Measurements from ENCODE around the gene STPG3. TPM values are rescaled to one million over a fixed set of nuclear protein-coding genes. Genes with fewer than 3 reads are reported as not detected.
A peak's percentile ranks its signal among the peaks of the same experiment; 100 is the strongest.

Gene STPG3
- total RNA-seq, 2 donors from 2014 or later: not detected

DNA sequence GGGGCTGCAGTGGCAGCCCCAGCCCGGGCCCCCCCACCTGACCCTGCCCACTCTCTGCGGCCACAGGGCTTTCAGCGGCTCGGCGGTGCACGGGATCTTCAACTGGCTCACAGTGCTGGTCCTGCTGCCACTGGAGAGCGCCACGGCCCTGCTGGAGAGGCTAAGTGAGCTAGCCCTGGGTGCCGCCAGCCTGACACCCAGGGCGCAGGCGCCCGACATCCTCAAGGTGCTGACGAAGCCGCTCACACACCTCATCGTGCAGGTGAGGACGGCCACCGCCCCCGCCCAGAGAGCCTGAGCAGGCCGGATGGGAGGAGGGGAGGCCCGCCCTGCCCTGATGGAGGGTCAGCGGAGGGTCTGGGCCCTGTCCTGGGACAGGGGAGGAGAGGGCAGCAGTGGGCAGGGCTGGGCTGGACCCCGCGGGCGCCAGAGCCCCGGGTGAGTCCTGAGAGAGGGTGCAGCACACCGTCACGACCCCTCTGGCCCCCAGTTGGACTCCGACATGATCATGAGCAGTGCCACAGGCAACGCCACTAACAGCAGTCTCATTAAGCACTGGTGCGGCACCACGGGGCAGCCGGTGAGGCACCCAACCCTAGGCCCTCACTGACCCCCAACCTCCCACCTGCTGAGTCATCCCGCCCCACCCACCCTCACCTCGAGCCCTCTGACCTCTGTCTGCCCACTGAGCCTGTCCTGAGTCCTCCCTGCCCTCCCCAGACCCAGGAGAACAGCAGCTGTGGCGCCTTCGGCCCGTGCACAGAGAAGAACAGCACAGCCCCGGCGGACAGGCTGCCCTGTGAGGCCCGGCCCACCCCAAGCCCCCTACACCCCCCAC lies 17.7 kb upstream of the STPG3 start:
- peaks cover 29% of the 10 kb centered on the region for H3K4me1 ChIP-seq
- H3K27me3 ChIP-seq: peaks cover 44% of the 10 kb centered on the region
- H3K9ac ChIP-seq (ENCODE audit: low read depth in 2 of 2, low read length in 2 of 2): no peak overlapping the region
- intact Hi-C loops (cut with DNase I): no loop called here
- TF ChIP-seq, protein P1, sequence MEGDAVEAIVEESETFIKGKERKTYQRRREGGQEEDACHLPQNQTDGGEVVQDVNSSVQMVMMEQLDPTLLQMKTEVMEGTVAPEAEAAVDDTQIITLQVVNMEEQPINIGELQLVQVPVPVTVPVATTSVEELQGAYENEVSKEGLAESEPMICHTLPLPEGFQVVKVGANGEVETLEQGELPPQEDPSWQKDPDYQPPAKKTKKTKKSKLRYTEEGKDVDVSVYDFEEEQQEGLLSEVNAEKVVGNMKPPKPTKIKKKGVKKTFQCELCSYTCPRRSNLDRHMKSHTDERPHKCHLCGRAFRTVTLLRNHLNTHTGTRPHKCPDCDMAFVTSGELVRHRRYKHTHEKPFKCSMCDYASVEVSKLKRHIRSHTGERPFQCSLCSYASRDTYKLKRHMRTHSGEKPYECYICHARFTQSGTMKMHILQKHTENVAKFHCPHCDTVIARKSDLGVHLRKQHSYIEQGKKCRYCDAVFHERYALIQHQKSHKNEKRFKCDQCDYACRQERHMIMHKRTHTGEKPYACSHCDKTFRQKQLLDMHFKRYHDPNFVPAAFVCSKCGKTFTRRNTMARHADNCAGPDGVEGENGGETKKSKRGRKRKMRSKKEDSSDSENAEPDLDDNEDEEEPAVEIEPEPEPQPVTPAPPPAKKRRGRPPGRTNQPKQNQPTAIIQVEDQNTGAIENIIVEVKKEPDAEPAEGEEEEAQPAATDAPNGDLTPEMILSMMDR (IDR thresholded peaks at IDR 0.05): no peak
- H3K36me3 ChIP-seq: no peaks in the 10 kb centered on the region
- H3K4me3 ChIP-seq: no peak overlapping the region
- no peak for DNase-seq
- no peak overlapping the region for H3K27ac ChIP-seq
- H3K9me3 ChIP-seq: no peaks in the 10 kb centered on the region

DNA sequence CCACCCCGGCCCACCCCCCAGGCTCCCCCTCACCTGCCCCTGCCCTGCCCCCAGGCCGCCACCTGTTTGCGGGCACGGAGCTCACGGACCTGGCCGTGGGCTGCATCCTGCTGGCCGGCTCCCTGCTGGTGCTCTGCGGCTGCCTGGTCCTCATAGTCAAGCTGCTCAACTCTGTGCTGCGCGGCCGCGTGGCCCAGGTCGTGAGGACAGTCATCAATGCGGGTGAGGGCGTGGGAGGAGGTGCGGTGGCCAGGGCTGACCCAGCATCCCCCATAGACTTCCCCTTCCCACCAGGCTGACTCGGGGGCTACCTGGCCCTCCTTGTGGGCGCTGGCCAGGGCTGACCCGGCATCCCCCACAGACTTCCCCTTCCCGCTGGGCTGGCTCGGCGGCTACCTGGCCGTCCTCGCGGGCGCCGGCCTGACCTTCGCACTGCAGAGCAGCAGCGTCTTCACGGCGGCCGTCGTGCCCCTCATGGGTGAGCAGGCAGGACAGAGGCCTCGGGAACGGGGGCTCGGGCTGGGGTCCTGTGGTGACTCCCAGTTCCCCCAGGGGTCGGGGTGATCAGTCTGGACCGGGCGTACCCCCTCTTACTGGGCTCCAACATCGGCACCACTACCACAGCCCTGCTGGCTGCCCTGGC lies 16.9 kb upstream of the STPG3 start:
- H3K36me3 ChIP-seq: no peaks in the 10 kb centered on the region
- H3K9me3 ChIP-seq: no peaks in the 10 kb centered on the region
- H3K9ac ChIP-seq (ENCODE audit: low read depth in 2 of 2, low read length in 2 of 2): no peak overlapping the region
- no peak for DNase-seq
- H3K4me1 ChIP-seq: peaks cover 27% of the 10 kb centered on the region
- intact Hi-C loops (cut with DNase I): no loop called here
- H3K27me3 ChIP-seq: peaks cover 35% of the 10 kb centered on the region
- no peak overlapping the region for H3K4me3 ChIP-seq
- no peak overlapping the region for H3K27ac ChIP-seq
- TF ChIP-seq, protein P1 (IDR thresholded peaks at IDR 0.05): no peak

DNA sequence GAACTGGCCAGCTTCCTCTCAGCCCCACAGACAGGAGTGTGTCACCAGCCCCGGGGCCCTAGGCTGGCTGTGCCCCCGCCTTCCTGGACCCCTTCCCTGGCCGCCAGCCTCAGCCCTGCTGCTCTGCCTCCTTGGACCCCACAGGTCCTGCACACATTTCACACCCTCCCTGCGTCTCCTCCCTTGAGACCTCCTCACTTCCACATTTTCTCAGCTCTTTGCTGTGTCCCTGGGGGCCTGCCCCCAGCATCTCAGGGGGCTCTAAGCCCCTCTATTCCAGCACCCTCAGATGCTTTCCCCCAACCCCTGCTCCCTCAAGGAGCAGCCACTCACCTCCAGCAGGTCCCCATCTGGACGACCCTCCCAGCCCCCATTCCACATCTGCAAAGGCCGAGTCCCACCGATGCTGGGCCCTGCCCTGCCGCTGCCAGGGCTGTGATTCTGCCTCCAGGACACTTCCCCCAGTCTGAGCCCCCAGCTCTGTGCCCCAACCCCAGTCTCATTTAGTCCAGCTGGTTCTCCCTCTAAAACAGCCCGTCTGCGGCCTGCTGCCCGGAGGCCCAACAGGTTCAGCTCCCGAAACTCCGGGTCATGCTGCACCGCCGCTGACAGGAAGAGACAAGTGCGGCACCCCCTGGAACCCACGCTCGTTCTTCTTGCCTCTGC lies 16.2 kb upstream of the STPG3 start:
- Histone ChIP-seq H3K27me3 (peaks cover 28% of the 10 kb centered on the region), H3K9ac (ENCODE audit: low read depth in 2 of 2, low read length in 2 of 2) (no peak overlapping the region), H3K9me3 (no peaks in the 10 kb centered on the region), H3K36me3 (no peaks in the 10 kb centered on the region), H3K4me1 (peaks cover 26% of the 10 kb centered on the region), H3K27ac (no peak overlapping the region), H3K4me3 (no peak overlapping the region)
- TF ChIP-seq, protein P1 (IDR thresholded peaks at IDR 0.05): no peak
- intact Hi-C loops (cut with DNase I): no loop called here
- no peak for DNase-seq

DNA sequence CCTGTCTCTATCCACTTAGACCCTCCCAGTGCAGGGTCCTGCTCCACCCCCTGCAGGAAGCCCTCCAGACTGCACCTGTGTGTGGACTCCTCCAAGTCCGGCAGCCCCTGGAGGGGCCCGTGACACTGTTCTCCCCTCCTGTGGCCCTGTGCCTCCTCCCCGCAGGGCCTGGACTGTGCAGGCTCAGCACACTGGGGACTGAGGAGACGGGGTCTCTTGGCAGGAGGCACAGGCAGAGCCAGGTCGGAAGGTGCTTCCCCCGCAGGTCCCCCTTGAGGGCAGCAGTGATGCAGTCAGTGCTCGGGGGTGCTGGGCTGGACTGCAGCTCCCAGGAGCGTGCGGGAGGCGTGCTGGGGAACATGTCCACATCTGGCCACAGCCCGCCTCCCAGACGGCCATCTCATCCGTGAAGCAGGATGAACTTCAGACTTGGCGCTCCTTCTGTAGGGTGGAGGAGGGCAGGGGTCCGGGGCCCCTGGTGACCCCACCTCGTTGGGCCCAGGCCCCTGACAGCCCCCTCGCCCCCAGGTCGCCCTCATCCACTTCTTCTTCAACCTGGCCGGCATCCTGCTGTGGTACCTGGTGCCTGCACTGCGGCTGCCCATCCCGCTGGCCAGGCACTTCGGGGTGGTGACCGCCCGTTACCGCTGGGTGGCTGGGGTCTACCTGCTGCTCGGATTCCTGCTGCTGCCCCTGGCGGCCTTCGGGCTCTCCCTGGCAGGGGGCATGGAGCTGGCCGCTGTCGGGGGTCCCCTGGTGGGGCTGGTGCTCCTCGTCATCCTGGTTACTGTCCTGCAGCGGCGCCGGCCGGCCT lies 15.5 kb upstream of the STPG3 start:
- Histone ChIP-seq H3K27ac (no peak overlapping the region), H3K36me3 (no peaks in the 10 kb centered on the region), H3K4me1 (peaks cover 23% of the 10 kb centered on the region), H3K4me3 (no peak overlapping the region), H3K27me3 (peaks cover 24% of the 10 kb centered on the region), H3K9me3 (no peaks in the 10 kb centered on the region), H3K9ac (ENCODE audit: low read depth in 2 of 2, low read length in 2 of 2) (peak overlapping the region in 1 of 2 donors; percentile 77)
- TF ChIP-seq, protein P1 (IDR thresholded peaks at IDR 0.05): no peak
- no peak for DNase-seq
- intact Hi-C loops (cut with DNase I): no loop called here
